Measurements from ENCODE around the gene TUFT1.

- TF ChIP-seq POLR2A (IDR thresholded peaks at IDR 0.05) (no peak), CTCF (IDR thresholded peaks at IDR 0.05) (no peak)
Measured at GRCh38 chr1:151539321-151540020, 638 bp upstream of the TUFT1 start.

Data from heart left ventricle (tissue), 13 donors.